KMS-11 (cell line): ENCODE measurements around the gene PEX11B.

Experiments used
- H2AFZ ChIP-seq: fragments of 200-600 bp; sonication (generic); 2 replicates; pipeline ENCODE4 v1.6.1; 2016; ENCODE audit warnings: antibody characterized with exemption, mixed run types, low read depth
- H3K27ac ChIP-seq: fragments of 200-600 bp; sonication (generic); 2 replicates; pipeline ENCODE4 v1.6.1; 2016; ENCODE audit warnings: mild to moderate bottlenecking, mixed run types
- H3K27me3 ChIP-seq: fragments of 200-600 bp; sonication (generic); 2 replicates; pipeline ENCODE4 v1.6.1; 2017; ENCODE audit warnings: mild to moderate bottlenecking, low read depth, mixed run types, moderate library complexity; ENCODE audit not compliant: insufficient read depth
- H3K36me3 ChIP-seq: fragments of 200-600 bp; sonication (generic); 2 replicates; pipeline ENCODE4 v1.6.1; 2017; ENCODE audit warnings: mild to moderate bottlenecking, mixed run types; ENCODE audit not compliant: insufficient read depth
- H3K4me1 ChIP-seq: fragments of 200-600 bp; sonication (generic); 2 replicates; pipeline ENCODE4 v1.6.1; 2016; ENCODE audit warnings: mild to moderate bottlenecking, low read depth, mixed run types; ENCODE audit not compliant: poor library complexity, severe bottlenecking
- H3K4me2 ChIP-seq: fragments of 200-600 bp; sonication (generic); 2 replicates; pipeline ENCODE4 v1.7.0; 2016; ENCODE audit warnings: mild to moderate bottlenecking, mixed run types
- H3K4me3 ChIP-seq: fragments of 200-600 bp; sonication (generic); IDR thresholded peaks from 2 replicates; pipeline ENCODE4 v1.6.1; 2017; ENCODE audit warnings: low read depth, low read length, mixed read lengths; ENCODE audit not compliant: insufficient read depth
- H3K79me2 ChIP-seq: fragments of 200-600 bp; sonication (generic); 2 replicates; pipeline ENCODE4 v1.6.1; 2016; ENCODE audit warnings: low read depth, mixed run types; ENCODE audit not compliant: insufficient read depth
- H3K9ac ChIP-seq: fragments of 200-600 bp; sonication (generic); 2 replicates; pipeline ENCODE4 v1.6.1; 2016; ENCODE audit warnings: mild to moderate bottlenecking, mixed run types
- H4K20me1 ChIP-seq: fragments of 200-600 bp; sonication (generic); 2 replicates; pipeline ENCODE4 v1.6.1; 2016; ENCODE audit warnings: mild to moderate bottlenecking, mixed run types; ENCODE audit not compliant: insufficient read depth
- CTCF ChIP-seq: fragments of 200-600 bp; sonication (generic); conservative IDR thresholded peaks from 2 replicates; pipeline ENCODE4 v1.6.1; 2017; ENCODE audit warnings: low read depth, mild to moderate bottlenecking, antibody characterized with exemption, low read length, moderate library complexity, mixed read lengths

Gene PEX11B

GRCh38 chr1:145908653-145909052 lies 9.9 kb downstream of the PEX11B start:
- Histone ChIP-seq H3K79me2 (no peaks in the 10 kb centered on the region), H2AFZ (no peak overlapping the region), H4K20me1 (no peaks in the 10 kb centered on the region), H3K36me3 (no peaks in the 10 kb centered on the region), H3K4me2 (no peak overlapping the region), H3K4me3 (no peak overlapping the region), H3K27me3 (no peaks in the 10 kb centered on the region), H3K9ac (no peak overlapping the region), H3K27ac (no peak overlapping the region), H3K4me1 (no peaks in the 10 kb centered on the region)
- no peak for TF ChIP-seq CTCF

GRCh38 chr1:145906954-145907753 lies 11.4 kb downstream of the PEX11B start:
- Histone ChIP-seq H3K9ac (no peak overlapping the region), H3K4me3 (no peak overlapping the region), H3K36me3 (no peaks in the 10 kb centered on the region), H3K79me2 (no peaks in the 10 kb centered on the region), H3K4me2 (no peak overlapping the region), H3K4me1 (no peaks in the 10 kb centered on the region), H2AFZ (no peak overlapping the region), H3K27me3 (no peaks in the 10 kb centered on the region), H3K27ac (no peak overlapping the region), H4K20me1 (no peaks in the 10 kb centered on the region)
- TF ChIP-seq CTCF = no peak

- no peaks in the 10 kb centered on the region for H3K36me3 ChIP-seq
- no peak overlapping the region for H3K9ac ChIP-seq
- no peaks in the 10 kb centered on the region for H3K27me3 ChIP-seq
- no peak overlapping the region for H2AFZ ChIP-seq
- H3K4me1 ChIP-seq = no peaks in the 10 kb centered on the region
- no peaks in the 10 kb centered on the region for H3K79me2 ChIP-seq
- no peak overlapping the region for H3K27ac ChIP-seq
- H3K4me2 ChIP-seq = no peak overlapping the region
- H3K4me3 ChIP-seq = no peak overlapping the region
- no peaks in the 10 kb centered on the region for H4K20me1 ChIP-seq
- no peak for TF ChIP-seq CTCF
Observed at GRCh38 chr1:145901312-145902021, 17.1 kb downstream of the PEX11B start.

- no peaks in the 10 kb centered on the region for H3K27me3 ChIP-seq
- no peak for TF ChIP-seq CTCF
- no peaks in the 10 kb centered on the region for H3K36me3 ChIP-seq
- no peak overlapping the region for H3K27ac ChIP-seq
- no peaks in the 10 kb centered on the region for H3K79me2 ChIP-seq
- H3K4me3 ChIP-seq = no peak overlapping the region
- H3K4me2 ChIP-seq = no peak overlapping the region
- H2AFZ ChIP-seq = no peak overlapping the region
- no peaks in the 10 kb centered on the region for H4K20me1 ChIP-seq
- no peaks in the 10 kb centered on the region for H3K4me1 ChIP-seq
- H3K9ac ChIP-seq = no peak overlapping the region
Observed at GRCh38 chr1:145898756-145899155, 19.8 kb downstream of the PEX11B start.
